Progenitor cell of endocrine pancreas (in vitro differentiated cells): ENCODE measurements around the gene MAST4. TPM values are rescaled to one million over a fixed set of nuclear protein-coding genes. Genes with fewer than 3 reads are reported as not detected.

Experiments
- DNase-seq: peaks from one replicate; pipeline ENCODE4 v3.0.0; 2021; ENCODE audit warnings: low spot score; ENCODE audit not compliant: unreplicated experiment
- H3K27ac Mint-ChIP-seq: 2 replicates; pipeline ENCODE4 v1.8.0; 2021; ENCODE audit warnings: mild to moderate bottlenecking, moderate library complexity, mixed read lengths
- H3K27me3 Mint-ChIP-seq: 2 replicates; pipeline ENCODE4 v1.8.0; 2021; ENCODE audit warnings: mixed read lengths
- H3K36me3 Mint-ChIP-seq: 2 replicates; pipeline ENCODE4 v1.8.0; 2022; ENCODE audit warnings: mixed read lengths; ENCODE audit not compliant: insufficient read depth
- H3K4me1 Mint-ChIP-seq: 2 replicates; pipeline ENCODE4 v1.8.0; 2021; ENCODE audit warnings: low read depth, mixed read lengths
- H3K4me3 Mint-ChIP-seq: 2 replicates; pipeline ENCODE4 v1.8.0; 2021; ENCODE audit warnings: low read depth, mild to moderate bottlenecking, moderate library complexity, mixed read lengths
- H3K9me3 Mint-ChIP-seq: 2 replicates; pipeline ENCODE4 v1.8.0; 2021; ENCODE audit warnings: low read depth, mixed read lengths
- CTCF ChIP-seq: fragments of 200-600 bp; sonication (generic); IDR thresholded peaks from one replicate; pipeline ENCODE4 v1.5.0; 2021; ENCODE audit warnings: antibody characterized with exemption, mild to moderate bottlenecking; ENCODE audit not compliant: unreplicated experiment
- total RNA-seq: library from RNA; stranded (reverse); gene quantifications from 2 replicates; pipeline ENCODE4 v1.2.1, GENCODE V29; 2021

The MAST4 gene
- total RNA-seq, 1 donor from 2014 or later: 45.3 TPM

- Mint-ChIP-seq H3K4me3 (no peak overlapping the region), H3K27me3 (peaks cover 12% of the 10 kb centered on the region), H3K4me1 (peaks cover 21% of the 10 kb centered on the region), H3K36me3 (no peaks in the 10 kb centered on the region), H3K9me3 (no peaks in the 10 kb centered on the region), H3K27ac (no peak overlapping the region)
- DNase-seq: no peak
- TF ChIP-seq CTCF: no peak
These were observed 233.6 kb downstream of the MAST4 start for GRCh38 chr5:66829826-66830225.

- Mint-ChIP-seq H3K4me3 (no peak overlapping the region), H3K27me3 (peaks cover 12% of the 10 kb centered on the region), H3K4me1 (peaks cover 23% of the 10 kb centered on the region), H3K36me3 (no peaks in the 10 kb centered on the region), H3K9me3 (no peaks in the 10 kb centered on the region), H3K27ac (no peak overlapping the region)
- no peak for TF ChIP-seq CTCF
- no peak for DNase-seq
These were observed 234.4 kb downstream of the MAST4 start for GRCh38 chr5:66830636-66831035.

- no peaks in the 10 kb centered on the region for H3K27me3 Mint-ChIP-seq
These were observed 243.5 kb downstream of the MAST4 start for GRCh38 chr5:66839636-66840185.

GRCh38 chr5:66840511-66841013 lies 244.4 kb downstream of the MAST4 start:
- Mint-ChIP-seq H3K27ac (no peak overlapping the region), H3K4me3 (no peak overlapping the region), H3K36me3 (peaks cover 2% of the 10 kb centered on the region), H3K27me3 (no peaks in the 10 kb centered on the region), H3K4me1 (peaks cover 3% of the 10 kb centered on the region), H3K9me3 (no peaks in the 10 kb centered on the region)
- DNase-seq: no peak
- no peak for TF ChIP-seq CTCF

More at GRCh38 chr5:66839636-66840185, 243.5 kb downstream of the MAST4 start:
- Mint-ChIP-seq H3K36me3 (peaks cover 1% of the 10 kb centered on the region), H3K4me1 (peaks cover 6% of the 10 kb centered on the region), H3K27ac (no peak overlapping the region), H3K9me3 (no peaks in the 10 kb centered on the region), H3K4me3 (no peak overlapping the region)
- no peak for DNase-seq
- TF ChIP-seq CTCF: no peak

- Mint-ChIP-seq H3K4me3 (no peak overlapping the region), H3K27ac (no peak overlapping the region), H3K9me3 (no peaks in the 10 kb centered on the region), H3K4me1 (peaks cover 3% of the 10 kb centered on the region), H3K27me3 (no peaks in the 10 kb centered on the region), H3K36me3 (peaks cover 2% of the 10 kb centered on the region)
- no peak for TF ChIP-seq CTCF
- DNase-seq: no peak
These were observed 245.1 kb downstream of the MAST4 start for GRCh38 chr5:66841264-66841663.
